VCaP (cell line): Measurements from ENCODE around the gene CEACAM19.

Experiments
- H3K27ac ChIP-seq: fragments of 450-650 bp; 2 replicates; pipeline ENCODE4 v1.5.1; 2017
- CTCF ChIP-seq: fragments of 450-650 bp; conservative IDR thresholded peaks from 2 replicates; pipeline ENCODE4 v1.5.1; 2017; ENCODE audit warnings: mild to moderate bottlenecking, moderate library complexity

CEACAM19 gene

GRCh38 chr19:44690131-44690440 lies 18.8 kb downstream of the CEACAM19 start:
- TF ChIP-seq CTCF = no peak
- peak overlapping the region; percentile 97; the same call in 1 of the 2 replicates for H3K27ac ChIP-seq

- no peak for TF ChIP-seq CTCF
- H3K27ac ChIP-seq = peak overlapping the region; percentile 97
These were observed 21.1 kb downstream of the CEACAM19 start for GRCh38 chr19:44692379-44692721.

- H3K27ac ChIP-seq = peak overlapping the region; percentile 97
- peak; percentile 30; the same call in 1 of the 2 replicates for TF ChIP-seq CTCF
These were observed 22.9 kb downstream of the CEACAM19 start for GRCh38 chr19:44694184-44694579.

- peak overlapping the region; percentile 97 for H3K27ac ChIP-seq
- no peak for TF ChIP-seq CTCF
These were observed 25.8 kb downstream of the CEACAM19 start for GRCh38 chr19:44696939-44697669.

- H3K27ac ChIP-seq = peak overlapping the region; percentile 97
- TF ChIP-seq CTCF = no peak
These were observed 26.4 kb downstream of the CEACAM19 start for GRCh38 chr19:44697670-44698034.

GRCh38 chr19:44698492-44699201 lies 27.4 kb downstream of the CEACAM19 start, which contains the start of gene CEACAM16:
Gene CEACAM16, plus strand, starts transcription at chr19:44699151. Its CDS starts 2,306 bp downstream, at chr19:44701457.
- TF ChIP-seq CTCF = no peak
- peak within 1 kb of the TSS; percentile 97 for H3K27ac ChIP-seq

GRCh38 chr19:44700547-44700946 lies 29.3 kb downstream of the CEACAM19 start:
- peak overlapping the region; percentile 97; the same call in 1 of the 2 replicates for H3K27ac ChIP-seq
- TF ChIP-seq CTCF = no peak
